HG03575 (cell line): Measurements from ENCODE around the gene TRPV4.

ENCODE experiments used
- ATAC-seq: cut with Tn5 transposase; IDR thresholded peaks from one replicate; pipeline ENCODE4 v1.9.1; 2021; ENCODE audit not compliant: unreplicated experiment, insufficient number of reproducible peaks, low FRiP score; ENCODE audit errors: extremely low read depth

Gene TRPV4

DNA sequence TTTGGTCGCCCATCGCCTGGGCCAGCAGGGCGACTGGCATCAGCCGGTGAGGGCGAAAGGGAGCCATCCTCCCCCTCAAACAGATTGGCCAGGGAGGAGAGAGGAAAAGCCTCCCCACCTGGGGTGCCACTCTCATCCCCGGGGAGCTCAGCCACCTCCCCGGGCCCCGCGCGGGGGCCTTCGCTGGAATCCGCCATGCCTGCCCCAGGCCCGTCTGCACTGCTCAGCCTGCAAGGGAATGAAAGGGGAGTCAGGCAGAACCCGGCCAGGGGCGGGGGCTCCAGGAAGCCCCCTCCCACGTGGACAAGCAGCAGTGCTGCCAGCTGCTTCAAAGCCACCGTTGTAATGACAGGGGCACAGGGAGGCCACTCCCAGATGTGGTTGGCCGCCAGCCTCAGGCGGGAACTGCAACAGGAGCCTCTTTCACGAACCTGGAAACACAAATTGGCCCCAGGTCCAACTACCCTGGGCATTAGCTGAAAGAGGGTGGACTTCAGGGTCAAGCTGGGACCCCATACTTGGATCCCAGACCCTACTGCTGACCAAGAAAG lies 18.5 kb downstream of the TRPV4 start:
- ATAC-seq, result no peak

DNA sequence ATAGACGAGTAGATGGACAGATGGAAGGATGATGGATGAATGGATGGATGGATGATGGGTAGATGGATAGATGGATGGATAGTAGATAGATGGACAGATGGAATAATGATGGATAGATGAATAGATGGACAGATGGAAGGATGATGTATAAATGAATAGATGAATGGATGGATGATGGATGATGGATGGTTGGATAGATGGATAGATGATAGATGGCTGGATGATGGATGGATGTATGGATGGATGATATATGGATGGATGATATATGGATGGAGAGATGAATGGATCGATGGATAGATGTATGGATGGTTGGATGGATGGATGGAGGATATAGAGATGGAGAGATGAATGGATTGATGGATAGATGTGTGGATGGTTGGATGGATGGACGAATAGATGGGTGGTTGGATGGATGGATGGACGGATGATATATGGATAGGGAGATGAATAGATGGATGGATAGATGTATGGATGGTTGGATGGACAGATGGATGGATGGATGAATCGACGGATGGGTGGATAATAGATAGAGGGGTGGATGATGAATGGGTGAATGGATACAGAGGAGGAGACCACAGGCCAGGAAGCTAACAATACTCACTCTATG lies 19.3 kb downstream of the TRPV4 start:
- no peak for ATAC-seq

DNA sequence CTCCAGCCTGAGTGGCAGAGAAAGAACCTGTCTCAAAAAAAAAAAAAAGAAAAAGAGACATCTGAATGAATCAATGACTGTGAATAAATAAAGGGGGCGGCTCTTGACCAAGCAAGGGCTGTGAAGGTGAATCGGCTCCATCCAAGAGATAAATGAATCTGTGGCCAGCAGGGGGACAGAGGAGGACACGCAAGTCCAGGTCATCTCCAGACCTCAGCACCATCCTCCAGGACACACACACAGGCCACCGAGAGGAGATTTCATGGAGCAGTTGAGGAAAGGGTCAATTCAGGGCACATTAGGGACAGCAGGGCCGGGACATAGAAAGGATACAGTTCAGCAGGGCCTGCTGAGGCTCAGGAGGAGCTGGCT lies 21.6 kb downstream of the TRPV4 start:
- ATAC-seq, result no peak

DNA sequence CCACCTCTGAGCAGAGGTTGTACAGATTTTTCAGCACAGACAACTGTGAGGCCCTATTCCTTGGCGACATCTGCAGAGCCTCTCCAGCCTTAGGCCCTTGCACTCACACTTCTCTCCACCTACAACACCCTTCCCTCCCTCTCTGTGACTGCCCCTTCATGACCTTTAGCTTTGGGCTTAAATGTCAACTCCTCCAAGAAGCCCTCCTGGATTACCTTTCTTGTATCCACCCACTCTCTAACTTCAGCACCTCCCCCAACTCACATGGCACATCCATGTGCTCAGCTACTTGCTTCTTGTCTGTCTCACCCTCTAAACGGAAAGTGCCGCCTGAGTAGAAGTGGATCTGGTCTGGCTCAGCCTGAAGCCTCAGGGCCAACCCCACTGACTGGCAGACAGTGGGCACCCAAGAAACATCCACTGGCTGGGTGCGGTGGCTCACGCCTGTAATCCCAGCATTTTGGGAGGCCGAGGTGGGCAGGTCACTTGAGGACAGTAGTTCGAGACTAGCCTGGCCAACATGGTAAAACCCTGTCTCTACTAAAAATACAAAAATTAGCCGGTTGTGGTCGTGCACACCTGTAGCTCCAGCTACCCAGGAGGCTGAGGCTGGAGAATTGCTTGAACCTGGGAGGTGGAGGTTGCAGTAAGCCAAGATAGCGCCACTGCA lies 22.1 kb downstream of the TRPV4 start:
- no peak for ATAC-seq

DNA sequence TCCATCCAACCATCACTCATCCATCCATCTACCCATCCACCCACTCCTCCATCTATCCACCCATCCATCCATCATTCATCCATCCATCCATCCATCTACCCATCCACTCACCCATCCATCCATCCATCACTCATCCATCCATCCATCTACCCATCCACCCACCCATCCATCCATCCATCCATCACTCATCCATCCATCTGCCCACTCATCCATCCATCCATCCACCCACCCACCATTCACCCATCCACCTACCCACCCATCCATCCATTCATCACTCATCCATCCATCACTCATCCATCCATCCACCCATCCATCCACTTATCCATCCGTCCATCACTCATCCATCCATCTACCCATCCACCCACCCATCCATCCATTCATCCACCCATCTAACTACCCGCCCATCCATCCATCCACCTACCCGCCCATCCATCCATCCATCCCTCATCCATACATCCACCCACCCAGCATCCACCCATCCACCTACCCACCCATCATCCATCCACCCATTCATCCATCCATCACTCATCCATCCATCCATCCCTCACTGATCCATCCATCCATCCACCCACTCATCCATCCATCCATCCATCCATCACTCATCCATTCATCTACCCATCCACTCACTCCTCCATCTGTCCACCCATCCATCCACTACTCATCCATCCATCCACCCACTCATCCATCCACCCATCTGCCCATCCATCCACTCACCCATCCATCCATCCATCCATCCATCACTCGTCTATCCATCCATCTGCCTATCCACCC lies 24.1 kb downstream of the TRPV4 start:
- ATAC-seq, result no peak

DNA sequence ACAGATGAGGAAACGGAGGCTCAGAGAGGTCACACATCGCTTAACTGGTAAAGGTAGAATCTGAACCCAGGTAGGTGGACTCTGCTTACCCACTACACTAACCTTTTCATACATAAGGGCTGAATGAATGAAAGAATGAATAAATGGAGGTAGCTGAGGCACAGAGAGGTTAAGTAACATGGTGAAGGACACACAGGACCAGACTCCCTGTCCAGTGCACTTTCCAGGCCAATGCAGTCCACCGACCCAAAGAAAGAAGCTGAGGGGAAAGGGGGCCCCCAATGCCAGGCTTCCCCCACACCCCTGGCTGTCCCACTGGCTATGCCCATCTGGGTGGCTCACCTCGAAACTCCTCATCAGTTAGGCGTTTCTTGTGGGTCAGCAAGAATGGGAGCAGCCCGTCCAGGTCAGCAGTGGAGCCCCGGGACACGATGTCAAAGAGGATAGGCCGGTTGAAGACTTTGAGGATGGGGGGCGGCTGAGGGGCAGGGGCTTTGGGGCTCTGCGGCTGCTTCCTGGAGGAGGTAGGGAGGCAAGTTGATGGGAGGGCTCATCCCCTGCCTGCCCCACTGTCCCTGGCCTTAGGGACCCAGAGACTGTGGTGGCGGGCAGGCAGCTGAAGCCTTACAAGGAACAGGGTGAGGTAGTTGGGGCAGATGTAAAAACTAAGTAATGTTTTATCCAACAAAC lies 25.1 kb downstream of the TRPV4 start:
- no peak for ATAC-seq

DNA sequence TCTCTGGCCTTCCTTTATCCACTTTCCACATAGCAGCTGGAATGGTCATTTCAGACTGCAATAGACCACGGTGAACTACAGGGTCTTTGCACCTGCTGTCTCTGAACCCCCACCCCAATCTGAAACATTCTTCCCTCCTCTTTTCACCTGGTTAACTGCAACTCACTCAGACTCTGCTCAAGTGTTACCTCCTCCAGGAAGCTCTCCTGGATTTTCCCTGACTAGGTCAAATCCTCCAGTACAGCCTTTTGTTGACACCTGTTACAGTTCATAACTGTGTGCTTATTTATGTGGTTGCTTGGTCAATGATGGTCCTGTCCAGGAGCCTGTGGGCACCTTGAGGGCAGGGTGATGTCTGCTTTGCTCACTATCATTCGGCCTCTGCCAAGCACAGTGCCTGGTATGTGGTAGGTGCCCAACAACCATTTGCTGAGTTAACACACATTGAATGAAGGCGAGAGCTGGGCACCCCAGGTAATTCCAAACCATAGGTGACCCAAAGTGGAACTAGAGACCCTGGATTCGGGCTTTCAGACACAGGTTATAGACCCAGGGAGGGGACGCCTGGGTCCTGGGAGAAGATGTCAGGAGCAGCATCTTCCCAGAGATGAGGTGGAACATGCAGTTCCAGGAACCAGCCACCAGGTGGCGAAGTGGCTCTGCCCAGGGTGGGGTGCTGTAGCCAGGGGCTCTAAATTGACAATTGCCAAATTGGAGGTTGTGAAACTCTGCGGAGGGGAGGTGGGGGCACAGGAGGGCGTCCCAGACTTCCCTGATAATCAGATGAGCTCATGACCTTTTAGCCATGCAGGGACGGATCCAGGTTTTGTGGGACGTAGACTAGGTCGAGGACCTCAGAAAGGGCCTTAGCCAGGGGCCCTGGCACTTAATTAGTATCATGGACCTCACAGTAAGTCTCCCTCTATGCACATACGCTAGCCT lies 28.1 kb downstream of the TRPV4 start:
- no peak for ATAC-seq

DNA sequence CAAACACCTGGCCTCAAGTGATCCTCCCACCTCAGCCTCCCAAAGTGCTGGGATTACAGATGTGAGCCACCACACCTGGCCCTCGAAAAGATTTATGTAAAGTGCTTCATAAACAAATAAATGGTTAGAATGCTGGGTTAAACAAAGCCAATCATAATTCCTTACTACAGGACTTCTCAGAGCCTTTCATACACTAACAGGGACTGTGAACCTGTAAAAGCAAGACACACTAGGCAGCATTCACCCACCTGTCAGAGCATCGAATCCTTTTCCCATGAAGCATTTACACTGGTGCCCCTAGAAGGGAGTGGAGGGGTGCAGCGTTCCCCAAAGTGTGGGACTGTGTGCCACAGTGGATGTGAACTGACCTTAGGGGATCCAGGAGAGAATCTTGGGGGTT lies 29.5 kb downstream of the TRPV4 start:
- no peak for ATAC-seq

DNA sequence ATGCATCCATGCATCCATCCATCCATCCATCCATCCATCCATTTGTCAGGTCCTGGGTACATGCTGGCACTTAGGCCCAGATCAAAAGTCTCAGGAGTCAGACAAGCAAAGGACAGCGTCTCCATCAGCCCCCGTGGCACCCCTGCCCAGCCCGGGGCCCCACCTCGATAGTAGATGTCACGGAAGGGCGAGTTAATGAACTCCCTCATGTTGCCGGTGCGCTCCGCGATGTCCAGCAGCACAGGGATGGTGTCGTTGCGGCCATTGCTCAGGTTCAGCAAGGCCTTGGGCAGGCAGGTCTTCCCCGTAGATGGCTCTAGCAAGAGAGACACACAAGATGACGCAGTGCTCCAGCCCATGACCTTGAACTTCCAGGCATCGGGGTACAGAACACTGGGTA lies 30.4 kb downstream of the TRPV4 start:
- no peak for ATAC-seq

DNA sequence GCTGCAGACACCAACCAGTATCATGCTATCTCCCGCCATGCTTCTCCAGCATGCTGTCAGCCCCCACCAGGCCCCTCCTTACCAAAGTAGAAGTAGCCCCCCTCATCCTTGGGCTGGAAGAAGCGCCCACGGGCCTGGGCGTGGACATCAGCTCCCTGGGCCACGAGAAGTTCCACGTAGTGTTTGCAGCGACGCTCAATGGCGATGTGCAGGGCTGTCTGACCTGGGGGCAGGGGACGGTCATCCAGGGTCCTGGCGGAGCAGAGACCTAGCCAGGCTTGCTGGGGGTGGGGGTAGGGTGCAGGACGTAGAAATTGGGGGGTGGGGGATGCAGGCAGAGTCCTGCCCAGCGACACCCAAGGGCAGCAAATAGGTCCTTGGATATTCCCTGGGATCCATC lies 32.7 kb downstream of the TRPV4 start:
- ATAC-seq, result no peak

DNA sequence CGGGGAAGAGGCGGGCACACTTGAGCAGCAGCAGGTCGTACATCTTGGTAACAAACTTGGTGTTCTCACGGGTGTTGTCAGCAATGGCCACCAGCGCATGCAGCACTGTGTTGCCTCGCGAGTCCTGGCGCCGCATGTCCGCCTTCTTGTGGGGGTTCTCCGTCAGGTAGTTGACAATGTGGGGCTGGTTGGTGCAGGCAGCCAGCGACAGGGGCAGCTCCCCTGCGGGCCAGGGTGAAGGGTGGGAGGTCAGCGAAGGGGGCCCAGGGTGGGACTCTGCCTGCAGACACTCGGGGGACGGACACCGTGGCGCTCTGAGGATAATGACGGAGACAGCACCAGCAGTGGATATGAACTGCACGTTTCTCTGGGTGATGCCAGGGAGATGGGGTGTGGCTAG lies 34.5 kb downstream of the TRPV4 start:
- no peak for ATAC-seq

DNA sequence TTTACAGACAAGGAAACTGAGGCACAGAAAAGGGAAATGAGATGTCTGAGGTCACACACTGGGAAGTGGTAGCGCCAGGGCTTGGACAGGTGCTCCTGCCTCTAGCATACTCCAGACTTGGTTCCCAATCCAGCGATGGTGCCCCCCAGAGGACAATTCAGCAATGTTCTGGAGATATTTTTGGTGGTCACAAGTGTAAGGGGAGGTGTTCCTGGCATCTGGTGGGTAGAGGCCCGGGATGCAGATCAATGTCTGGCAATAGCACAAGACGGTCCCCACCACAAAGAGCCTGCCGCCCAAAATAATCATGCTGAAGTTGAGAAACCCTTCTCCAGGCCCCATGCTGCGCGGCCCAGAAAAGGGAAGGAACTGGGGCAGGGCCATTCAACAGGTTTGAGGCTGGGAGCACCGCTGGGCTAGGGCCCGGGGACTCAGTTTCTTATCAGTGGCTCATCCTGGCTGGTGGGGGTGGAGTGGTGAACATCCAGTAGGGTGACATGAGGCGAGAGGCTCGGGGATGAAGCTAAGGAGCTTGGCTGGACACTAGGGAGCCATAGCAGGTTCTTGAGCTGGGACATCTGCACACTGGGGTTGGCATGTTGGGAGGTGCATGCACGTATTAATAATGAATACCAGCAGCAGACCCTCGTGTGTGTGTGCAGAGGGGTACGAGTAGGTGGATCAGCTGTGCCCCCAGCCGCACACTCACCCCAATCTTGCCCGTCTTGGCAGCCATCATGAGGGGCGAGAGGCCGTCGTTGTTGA lies 35.1 kb downstream of the TRPV4 start:
- ATAC-seq, result no peak

DNA sequence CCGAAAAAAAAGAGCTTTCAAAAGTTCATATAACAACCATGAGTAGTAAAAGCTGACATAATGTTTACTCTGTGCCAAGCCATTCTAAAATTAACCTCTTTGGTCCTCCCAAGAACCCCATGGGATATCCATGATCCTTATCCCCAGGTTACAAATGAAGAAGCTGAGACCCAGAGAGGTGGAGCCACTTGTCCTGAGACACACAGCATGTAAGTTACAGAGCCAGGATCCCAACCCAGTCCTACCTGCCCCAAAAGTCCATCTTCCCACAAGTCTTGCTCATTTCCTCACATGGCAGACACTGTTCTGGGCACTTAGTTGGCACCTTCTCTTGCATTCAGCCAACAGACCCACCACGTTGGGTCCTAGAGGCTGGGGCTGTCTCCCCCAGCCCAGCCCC lies 37.1 kb downstream of the TRPV4 start:
- no peak for ATAC-seq

DNA sequence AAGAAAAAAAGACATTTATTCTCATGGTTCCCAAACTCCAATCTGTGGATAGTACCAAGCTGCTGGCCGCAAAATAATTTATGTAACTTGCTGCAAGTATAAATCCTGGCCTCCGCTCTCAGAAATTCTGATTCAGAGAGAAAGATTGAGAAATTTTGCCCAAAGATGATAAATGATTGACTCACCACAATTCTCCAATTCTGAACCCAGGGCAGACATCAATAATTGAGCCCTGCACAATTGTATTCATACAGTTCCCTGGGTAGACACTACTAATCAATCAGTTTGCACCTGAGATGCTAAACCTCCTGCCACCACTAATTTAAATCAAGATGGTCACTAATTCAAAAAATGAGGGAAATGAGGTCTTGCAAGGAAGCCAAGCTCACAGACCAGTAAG lies 38.2 kb downstream of the TRPV4 start:
- no peak for ATAC-seq

DNA sequence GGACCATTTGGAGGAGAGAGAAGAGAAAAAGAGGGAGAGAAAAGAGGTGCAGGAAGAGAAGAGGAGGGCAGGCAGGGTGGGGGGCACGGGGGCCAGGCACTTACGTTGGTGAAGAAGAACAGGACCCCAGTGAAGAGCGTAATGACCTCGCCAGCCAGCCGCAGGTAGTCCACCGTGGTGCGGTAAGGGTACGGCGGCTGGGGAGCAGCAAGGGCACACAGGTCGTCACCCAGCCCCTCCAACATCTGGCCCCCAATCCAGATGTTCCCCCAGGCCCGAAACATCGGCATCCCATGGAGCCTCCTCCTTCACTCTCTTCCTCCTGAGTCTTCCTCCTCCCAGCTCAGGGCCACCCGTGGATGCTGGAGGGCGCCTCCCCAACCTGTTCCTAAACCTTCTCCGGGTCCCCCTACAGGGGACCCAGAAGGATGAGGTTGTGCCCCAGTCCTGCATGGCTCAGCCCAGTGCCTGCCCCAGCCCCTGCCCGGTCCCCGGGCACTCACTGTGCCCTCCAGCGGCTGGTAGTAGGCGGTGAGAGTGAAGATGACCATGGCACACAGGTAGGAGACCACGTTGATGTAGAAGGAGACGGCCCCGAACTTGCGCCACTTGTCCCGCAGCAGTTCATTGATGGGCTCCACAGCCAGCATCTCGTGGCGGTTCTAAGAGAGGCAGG lies 39.2 kb downstream of the TRPV4 start:
- ATAC-seq, result no peak

DNA sequence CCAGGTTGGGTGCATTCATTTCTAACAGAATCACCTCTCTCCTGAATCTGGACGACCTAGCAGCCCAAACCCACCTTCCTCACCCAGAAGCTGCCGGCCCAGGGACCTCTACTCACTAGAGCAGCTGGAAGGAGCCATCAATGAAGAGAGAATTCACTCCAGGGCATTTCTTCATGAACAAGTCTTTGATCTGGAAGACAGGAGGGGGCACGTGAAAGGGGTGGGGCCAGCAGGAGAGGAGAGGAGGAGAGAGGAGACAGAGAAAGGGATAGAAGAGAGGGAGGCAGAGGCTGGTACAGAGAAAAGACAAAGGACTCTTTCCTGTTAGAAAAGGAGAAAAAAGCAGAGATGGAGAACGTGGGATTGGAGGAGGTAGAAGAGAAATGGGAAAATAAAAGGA lies 39.8 kb downstream of the TRPV4 start:
- ATAC-seq, result no peak

DNA sequence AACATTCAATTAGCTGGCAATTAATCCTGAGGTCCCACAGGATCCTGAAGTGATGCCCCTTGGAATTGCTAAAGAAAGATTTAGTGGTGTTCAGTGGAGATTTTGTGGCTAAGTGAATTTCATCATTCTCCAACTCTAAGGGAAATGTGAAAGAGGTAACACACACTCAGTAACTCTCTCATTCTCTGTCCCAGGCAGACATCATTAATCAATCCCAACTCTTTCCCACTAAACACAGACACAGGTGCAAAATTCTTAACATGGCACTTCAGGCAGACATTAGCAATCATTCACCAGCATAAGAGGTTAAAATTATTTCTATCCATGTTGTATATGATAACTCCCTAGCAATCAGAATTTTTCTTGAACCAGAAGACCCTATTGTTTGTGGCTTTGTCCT lies 40.2 kb downstream of the TRPV4 start:
- no peak for ATAC-seq
